NT2/D1 (cell line): ENCODE data around the gene ERGIC3.

Source experiments
- SUZ12 ChIP-seq: IDR thresholded peaks from 2 replicates; pipeline ENCODE4 v1.6.1; 2011; ENCODE audit not compliant: insufficient read length, insufficient read depth; ENCODE audit errors: extremely low read depth
- YY1 ChIP-seq: IDR thresholded peaks from 2 replicates; pipeline ENCODE4 v1.6.1; 2011; ENCODE audit not compliant: insufficient read length, insufficient read depth
- ZNF274 ChIP-seq: IDR thresholded peaks from 2 replicates; pipeline ENCODE4 v1.6.1; 2011; ENCODE audit warnings: mild to moderate bottlenecking, low read depth, low read length

GRCh38 chr20:35572838-35573237 is 31.0 kb downstream of the ERGIC3 start:
- TF ChIP-seq YY1 (no peak), ZNF274 (no peak), SUZ12 (no peak)
